Endothelial cell of umbilical vein (primary cell): ENCODE data around the gene CCDC15. TPM values are rescaled to one million over a fixed set of nuclear protein-coding genes. Genes with fewer than 3 reads are reported as not detected.

Experiments
- Bru-seq: library from RNA; stranded (reverse); fragments of 400-500 nt; gene quantifications from one replicate; lab custom pipeline; 2021; lab: Mats Ljungman, UMichigan
- BruChase-seq, 2 experiments: library from RNA; stranded (reverse); fragments of 400-500 nt; gene quantifications; one replicate each; lab custom pipeline; 2021; lab: Mats Ljungman, UMichigan
- BruUV-seq: library from RNA; stranded (reverse); fragments of 400-500 nt; replicated peaks from 2 replicates; lab custom pipeline; 2021; lab: Mats Ljungman, UMichigan
- CTCF ChIA-PET: fragments of 300-600, 350-600 bp; sonication (Branson Sonifier 250); formaldehyde crosslinking; loops from one replicate; lab custom pipeline; 2021; ENCODE audit warnings: antibody characterized with exemption, inconsistent platforms; lab: Charles Lee
- POLR2A ChIA-PET: fragments of 300-600, 350-600 bp; sonication (Branson Sonifier 250); formaldehyde crosslinking; loops from one replicate; lab custom pipeline; 2021; ENCODE audit warnings: antibody characterized with exemption, inconsistent platforms; lab: Charles Lee
- DNase-seq: peaks from one replicate; pipeline ENCODE4 v3.0.0-alpha.2; 2011; ENCODE audit warnings: low read depth, low spot score
- FAIRE-seq: peaks from 2 replicates; lab custom pipeline; 2011; peaks lifted over from hg19 to GRCh38; lab: Jason Lieb, UNC
- H2AFZ ChIP-seq: 2 replicates; pipeline ENCODE4 v1.6.0; 2012; ENCODE audit warnings: low read depth, low read length, control low read depth, inconsistent platforms
- H3K27ac ChIP-seq: 2 replicates; pipeline ENCODE4 v1.5.1; 2011; ENCODE audit warnings: low read depth, mild to moderate bottlenecking, control low read depth, low read length, moderate library complexity; ENCODE audit not compliant: insufficient read depth
- H3K27me3 ChIP-seq, 2 experiments: 2 replicates each; pipeline versions ENCODE4 v1.6.0 to v1.6.1; 2011; ENCODE audit warnings: low read length in 2 of 2, mixed read lengths in 1 of 2; ENCODE audit not compliant: control insufficient read depth in 2 of 2, insufficient read depth in 2 of 2
- H3K36me3 ChIP-seq, 2 experiments: 2 replicates in 1 of 2; 3 replicates in 1 of 2; pipeline ENCODE4 v1.5.1; 2011; ENCODE audit warnings: low read length in 2 of 2, mild to moderate bottlenecking in 1 of 2, moderate library complexity in 1 of 2; ENCODE audit not compliant: control insufficient read depth in 2 of 2, insufficient read depth in 2 of 2; ENCODE audit errors: extremely low read depth in 1 of 2
- H3K4me1 ChIP-seq: 3 replicates; pipeline ENCODE4 v1.5.1; 2011; ENCODE audit warnings: mild to moderate bottlenecking, low read length; ENCODE audit not compliant: control insufficient read depth, insufficient read depth; ENCODE audit errors: extremely low read depth
- H3K4me2 ChIP-seq: 2 replicates; pipeline ENCODE4 v1.6.1; 2011; ENCODE audit warnings: low read length, control low read depth, mixed read lengths; ENCODE audit not compliant: insufficient read depth
- H3K4me3 ChIP-seq, 3 experiments: fragments of 200-600 bp in 1 of 3; sonication (generic), shearing (Covaris generic) in 1 of 3; replicated peaks in 1 of 3; 2 replicates each; pipeline ENCODE4 v1.5.1; 2011 to 2016; ENCODE audit warnings: control low read depth in 3 of 3, low read length in 3 of 3, mild to moderate bottlenecking in 2 of 3, inconsistent platforms in 1 of 3, low read depth in 1 of 3, moderate library complexity in 1 of 3; ENCODE audit not compliant: insufficient read depth in 1 of 3
- H3K79me2 ChIP-seq: 2 replicates; pipeline ENCODE4 v1.6.0; 2012; ENCODE audit warnings: low read length, inconsistent platforms; ENCODE audit not compliant: control insufficient read depth, insufficient read depth
- H3K9ac ChIP-seq: replicated peaks from 2 replicates; pipeline ENCODE3; 2011; ENCODE audit warnings: low read length, control low read depth; ENCODE audit not compliant: insufficient read depth; ENCODE audit errors: extremely low read depth
- H3K9me1 ChIP-seq: replicated peaks from 3 replicates; pipeline ENCODE4 v1.6.0; 2011; ENCODE audit warnings: mild to moderate bottlenecking, low read length; ENCODE audit not compliant: control insufficient read depth, insufficient read depth; ENCODE audit errors: extremely low read depth
- H3K9me3 ChIP-seq: replicated peaks from 2 replicates; pipeline ENCODE4 v1.5.1; 2012; ENCODE audit warnings: low read length, inconsistent platforms; ENCODE audit not compliant: control insufficient read depth, insufficient read depth
- H4K20me1 ChIP-seq: replicated peaks from 2 replicates; pipeline ENCODE3; 2011; ENCODE audit warnings: mild to moderate bottlenecking, low read length; ENCODE audit not compliant: control insufficient read depth, insufficient read depth; ENCODE audit errors: extremely low read depth
- EZH2 ChIP-seq: IDR thresholded peaks from 2 replicates; pipeline ENCODE4 v1.6.1; 2012; ENCODE audit warnings: borderline replicate concordance, low read depth, mild to moderate bottlenecking, moderate library complexity, low read length, inconsistent platforms; ENCODE audit not compliant: severe bottlenecking
- FOS ChIP-seq: IDR thresholded peaks from 2 replicates; pipeline ENCODE4 v1.6.1; 2011; ENCODE audit warnings: mild to moderate bottlenecking, low read length, moderate library complexity, borderline replicate concordance; ENCODE audit not compliant: insufficient read depth
- GATA2 ChIP-seq: IDR thresholded peaks from 2 replicates; pipeline ENCODE4 v1.7.0; 2011; ENCODE audit warnings: low read depth, mild to moderate bottlenecking, moderate library complexity, mixed read lengths, low read length; ENCODE audit not compliant: insufficient read length, insufficient read depth
- JUN ChIP-seq: IDR thresholded peaks from 2 replicates; pipeline ENCODE4 v1.6.1; 2011; ENCODE audit warnings: borderline replicate concordance, low read depth; ENCODE audit not compliant: insufficient read length, insufficient read depth
- MYC ChIP-seq: IDR thresholded peaks from one replicate; pipeline ENCODE4 v1.6.1; 2011; ENCODE audit warnings: mild to moderate bottlenecking, low read depth, low read length
- POLR2A ChIP-seq: IDR thresholded peaks from 2 replicates; pipeline ENCODE4 v1.6.1; 2012; ENCODE audit warnings: low read depth, mild to moderate bottlenecking, control low read depth, low read length
- POLR2AphosphoS5 ChIP-seq: IDR thresholded peaks from 2 replicates; pipeline ENCODE4 v1.6.1; 2012; ENCODE audit warnings: low read depth, mild to moderate bottlenecking, control low read depth, low read length, moderate library complexity; ENCODE audit not compliant: insufficient read depth
- dilution Hi-C: fragments of 300-500 bp; cut with MboI; formaldehyde crosslinking; loops from one replicate; pipeline ENCODE4 v1.15.0; 2019; ENCODE audit warnings: low sequenced_read_pairs; ENCODE audit not compliant: extremely low pct_ligation_motif_present
- intact Hi-C: fragments of 100-400 bp; cut with micrococcal nuclease; formaldehyde crosslinking; loops from one replicate; pipeline ENCODE4 v1.10.0; 2022
- long read RNA-seq: library from polyadenylated mRNA; stranded (forward); transcript quantifications from one replicate; pipeline ENCODE4 v2.0.0, GENCODE V29; 2021
- polyA minus RNA-seq, 3 experiments: library from RNA; depleted of rRNA, polyadenylated mRNA; stranded (reverse); fragments of >200 nt; gene quantifications; 1 replicate in 1 of 3; 2 replicates in 2 of 3; pipeline ENCODE4 v1.2.3, GENCODE V29; 2011
- polyA plus RNA-seq, 4 experiments: library from polyadenylated mRNA; depleted of rRNA in 3 of 4; stranded (reverse) in 3 of 4; unstranded in 1 of 4; fragments of >200 nt; gene quantifications; 2 replicates each; pipeline versions ENCODE4 v1.2.1 to v1.2.3, GENCODE V29; 2011 to 2012; ENCODE audit warnings: missing spikeins in 1 of 4
- total RNA-seq: library from RNA; stranded (reverse); gene quantifications from 2 replicates; pipeline ENCODE4 v1.2.3, GENCODE V29; 2021
- TF ChIP-seq, protein P1 (sequence below): IDR thresholded peaks from 2 replicates; pipeline ENCODE4 v1.6.1; 2011; ENCODE audit not compliant: insufficient read depth, insufficient read length

The CCDC15 gene, protein sequence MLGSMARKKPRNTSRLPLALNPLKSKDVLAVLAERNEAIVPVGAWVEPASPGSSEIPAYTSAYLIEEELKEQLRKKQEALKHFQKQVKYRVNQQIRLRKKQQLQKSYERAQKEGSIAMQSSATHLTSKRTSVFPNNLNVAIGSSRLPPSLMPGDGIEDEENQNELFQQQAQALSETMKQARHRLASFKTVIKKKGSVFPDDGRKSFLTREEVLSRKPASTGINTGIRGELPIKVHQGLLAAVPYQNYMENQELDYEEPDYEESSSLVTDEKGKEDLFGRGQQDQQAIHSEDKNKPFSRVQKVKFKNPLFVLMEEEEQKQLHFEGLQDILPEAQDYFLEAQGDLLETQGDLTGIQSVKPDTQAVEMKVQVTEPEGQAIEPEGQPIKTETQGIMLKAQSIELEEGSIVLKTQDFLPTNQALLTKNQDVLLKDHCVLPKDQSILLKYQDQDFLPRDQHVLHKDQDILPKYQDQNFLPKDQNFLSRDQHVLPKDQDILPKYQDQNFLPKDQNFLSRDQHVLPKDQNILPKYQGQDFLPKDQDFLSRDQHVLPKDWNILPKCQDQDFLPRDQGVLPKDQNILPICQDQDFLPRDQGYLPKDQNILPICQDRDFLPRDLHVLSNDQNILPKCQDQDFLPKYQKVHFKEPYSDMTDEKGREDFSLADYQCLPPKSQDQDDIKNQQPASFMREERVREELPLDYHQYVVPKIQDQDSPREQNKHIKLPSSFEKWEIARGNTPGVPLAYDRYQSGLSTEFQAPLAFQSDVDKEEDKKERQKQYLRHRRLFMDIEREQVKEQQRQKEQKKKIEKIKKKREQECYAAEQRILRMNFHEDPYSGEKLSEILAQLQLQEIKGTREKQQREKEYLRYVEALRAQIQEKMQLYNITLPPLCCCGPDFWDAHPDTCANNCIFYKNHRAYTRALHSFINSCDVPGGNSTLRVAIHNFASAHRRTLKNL
- total RNA-seq = 3.8 and 4.6 TPM in 2 replicates
- 0.75 and 0.92 TPM in 2 replicates for polyA plus RNA-seq
- polyA plus RNA-seq (2011; cell fraction: cytosol; rRNA removed) = 1.3 and 1.5 TPM in 2 replicates
- 2.7 and 4.1 TPM in 2 replicates for polyA plus RNA-seq (2011; cell fraction: nucleus; rRNA removed)
- polyA plus RNA-seq (2012) = 0.97 and 2.2 TPM in 2 replicates
- 1.7 and 2.4 TPM in 2 replicates for polyA minus RNA-seq
- not detected for polyA minus RNA-seq (2011; cell fraction: cytosol; rRNA and poly(A)+ RNA removed)
- polyA minus RNA-seq (2011; cell fraction: nucleus; rRNA and poly(A)+ RNA removed) = 6.2 and 10.0 TPM in 2 replicates
- percentile 53 among the genes with signal in this experiment for Bru-seq, nascent RNA
- percentile 44 among the genes with signal in this experiment for BruChase-seq, experiment 1, labeled RNA remaining after a 6-hour chase
- percentile 53 among the genes with signal in this experiment for BruChase-seq, experiment 2, labeled RNA remaining after a 2-hour chase
- long read RNA-seq, partial matches to known transcripts = 2 of 8 reads
- long read RNA-seq, other reads (novel, unspliced or antisense) = 4 of 8 reads

DNA sequence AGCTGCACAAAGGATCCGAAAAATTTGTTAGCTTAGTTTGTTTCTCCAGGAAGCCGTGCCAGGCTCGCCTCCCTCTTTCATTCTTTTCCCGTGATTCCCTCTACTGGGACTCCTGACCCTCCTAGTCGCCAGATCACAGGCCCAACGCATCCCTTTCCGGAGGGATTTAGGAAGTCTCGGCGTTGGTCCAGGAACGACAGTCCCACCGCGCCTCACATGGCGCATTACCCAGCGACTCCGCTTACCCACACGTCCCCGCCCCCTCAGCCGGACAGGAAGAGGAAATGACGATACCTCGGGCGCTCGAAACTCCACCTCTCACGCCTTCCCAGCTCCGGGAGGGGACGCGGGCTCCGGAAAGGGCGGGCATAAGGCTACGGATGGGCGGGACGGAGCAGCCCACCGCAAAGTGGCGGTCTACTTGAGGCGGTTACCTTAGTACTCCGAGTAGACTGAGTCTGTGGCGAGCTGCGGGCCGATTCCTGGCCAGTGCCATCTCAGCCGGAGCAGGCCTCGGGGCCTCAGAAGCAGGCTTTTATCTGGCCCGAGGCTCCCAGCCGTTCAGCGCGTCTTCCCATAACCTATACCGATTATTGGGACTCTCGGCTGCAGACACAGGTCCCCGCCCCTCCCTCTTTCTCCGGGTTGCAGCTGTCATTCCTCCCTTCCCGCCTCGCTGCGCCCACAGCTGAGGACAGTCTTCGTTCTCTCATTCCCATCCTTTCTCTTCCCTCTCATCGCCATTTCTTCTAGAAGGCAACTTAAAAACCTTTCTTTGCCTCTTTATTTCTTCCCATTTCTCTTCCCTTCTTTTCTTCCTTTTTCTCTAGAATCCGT lies at the start of gene CCDC15:
Gene CCDC15, plus strand, starts transcription at position 450 of the 837 bp plus-strand sequence. CDS start 531 bp downstream, outside the sequence.
- Histone ChIP-seq H3K4me3 (peak within 1 kb of the TSS; percentile 14 to 66 (median 57)), H3K4me2 (peak within 1 kb of the TSS; percentile 84), H3K4me1 (peaks cover 13% of the 10 kb centered on the region), H3K36me3 (no peaks in the 10 kb centered on the region), H3K27me3 (peaks cover 0 to 3% of the 10 kb centered on the region in 2 experiments), H4K20me1 (no peaks in the 10 kb centered on the region), H3K9me1 (no peaks in the 10 kb centered on the region), H2AFZ (peak within 1 kb of the TSS; percentile 50), H3K9ac (peak within 1 kb of the TSS; percentile 74), H3K27ac (peak within 1 kb of the TSS; percentile 72), H3K9me3 (no peaks in the 10 kb centered on the region), H3K79me2 (no peaks in the 10 kb centered on the region)
- dilution Hi-C loops (no loop called here), intact Hi-C loops (loop anchor here (1.0 to 2.0 kb wide), 6 partner anchors 19 to 78 kb away; no protein-coding TSS in a partner anchor)
- ChIA-PET POLR2A (interaction anchor here (0.8 to 3.5 kb wide), 11 partner anchors 12 to 331 kb away, joined by 3 to 36 read pairs (median 5); partner anchors contain the start of gene ROBO4), CTCF (interaction anchor here (1.0 to 3.8 kb wide), 12 partner anchors 12 to 188 kb away, joined by 3 to 40 read pairs (median 4); partner anchors contain the start of genes ROBO3 and ROBO4)
- peak; percentile 99 for FAIRE-seq
- TSS peak; percentile 73 for BruUV-seq
- DNase-seq = peak; percentile 98
- TF ChIP-seq, protein P1, sequence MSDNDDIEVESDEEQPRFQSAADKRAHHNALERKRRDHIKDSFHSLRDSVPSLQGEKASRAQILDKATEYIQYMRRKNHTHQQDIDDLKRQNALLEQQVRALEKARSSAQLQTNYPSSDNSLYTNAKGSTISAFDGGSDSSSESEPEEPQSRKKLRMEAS = peak; percentile 30
- no peak for TF ChIP-seq EZH2
- peak; percentile 93 for TF ChIP-seq POLR2A
- peak; percentile 85 for TF ChIP-seq POLR2AphosphoS5
- TF ChIP-seq GATA2 = no peak
- TF ChIP-seq FOS = peak; percentile 13
- TF ChIP-seq MYC = peak; percentile 70
- no peak for TF ChIP-seq JUN
